Fibroblast of lung (primary cell): Measurements from ENCODE around the gene BRCA2. TPM values are rescaled to one million over a fixed set of nuclear protein-coding genes. Genes with fewer than 3 reads are reported as not detected.
"Not testable (repeated sequence)": the region's sequence is repeated elsewhere in the genome, so short reads cannot be mapped to it uniquely, and the experiment has no call there.

Source experiments
- DNase-seq, 2 donors: peaks; one replicate each; pipeline versions ENCODE4 v3.0.0 to v3.0.0-alpha.2; 2010; ENCODE audit warnings: low read depth in 2 of 2
- H2AFZ ChIP-seq: 2 replicates; pipeline ENCODE4 v1.5.1; 2012; ENCODE audit warnings: low read length, control low read depth, inconsistent platforms
- H3K27ac ChIP-seq: 2 replicates; pipeline ENCODE4 v1.5.1; 2011; ENCODE audit warnings: low read length, control low read depth; ENCODE audit not compliant: insufficient read depth
- H3K27me3 ChIP-seq: 2 replicates; pipeline ENCODE4 v1.5.1; 2011; ENCODE audit warnings: mild to moderate bottlenecking, low read length; ENCODE audit not compliant: control insufficient read depth, insufficient read depth
- H3K36me3 ChIP-seq: 2 replicates; pipeline ENCODE4 v1.5.1; 2011; ENCODE audit warnings: low read length; ENCODE audit not compliant: control insufficient read depth, insufficient read depth
- H3K4me1 ChIP-seq: 2 replicates; pipeline ENCODE4 v1.5.1; 2011; ENCODE audit warnings: low read length; ENCODE audit not compliant: control insufficient read depth, insufficient read depth; ENCODE audit errors: extremely low read depth
- H3K4me2 ChIP-seq: 2 replicates; pipeline ENCODE4 v1.5.1; 2011; ENCODE audit warnings: low read length, control low read depth; ENCODE audit not compliant: insufficient read depth; ENCODE audit errors: extremely low read depth
- H3K4me3 ChIP-seq, 4 experiments: fragments of 200-600 bp in 1 of 4; sonication (generic) in 1 of 4; replicated peaks in 1 of 4; 2 replicates each; pipeline ENCODE4 v1.5.1; 2011 to 2016; ENCODE audit warnings: low read length in 4 of 4, low read depth in 3 of 4, mild to moderate bottlenecking in 3 of 4, control low read depth in 2 of 4, inconsistent platforms in 1 of 4, mixed read lengths in 1 of 4; ENCODE audit not compliant: insufficient read depth in 1 of 4; ENCODE audit errors: control extremely low read depth in 1 of 4
- H3K79me2 ChIP-seq: 2 replicates; pipeline ENCODE4 v1.5.1; 2012; ENCODE audit warnings: mild to moderate bottlenecking, low read length, inconsistent platforms; ENCODE audit not compliant: control insufficient read depth, insufficient read depth
- H3K9ac ChIP-seq: 2 replicates; pipeline ENCODE4 v1.5.1; 2011; ENCODE audit warnings: mild to moderate bottlenecking, low read length, control low read depth; ENCODE audit not compliant: insufficient read depth
- H3K9me3 ChIP-seq: 2 replicates; pipeline ENCODE4 v1.5.1; 2012; ENCODE audit warnings: low read depth, low read length; ENCODE audit not compliant: control insufficient read depth, insufficient read depth
- H4K20me1 ChIP-seq: 2 replicates; pipeline ENCODE4 v1.5.1; 2011; ENCODE audit warnings: low read length; ENCODE audit not compliant: control insufficient read depth, insufficient read depth; ENCODE audit errors: extremely low read depth
- CTCF ChIP-seq, 2 donors: IDR thresholded peaks in 1 of 2; conservative IDR thresholded peaks in 1 of 2; 1 replicate in 1 of 2; 2 replicates in 1 of 2; pipeline ENCODE4 v1.5.1; 2011 to 2012; ENCODE audit warnings: low read length in 2 of 2, control low read depth in 1 of 2, inconsistent platforms in 1 of 2, low read depth in 1 of 2, mild to moderate bottlenecking in 1 of 2
- EZH2 ChIP-seq: IDR thresholded peaks from 2 replicates; pipeline ENCODE4 v1.5.1; 2012; ENCODE audit warnings: low read length, control low read depth, mild to moderate bottlenecking; ENCODE audit errors: missing control alignments
- polyA plus RNA-seq, 2 donors: library from polyadenylated mRNA; depleted of rRNA in 1 of 2; stranded (reverse) in 1 of 2; unstranded in 1 of 2; fragments of >200 nt; gene quantifications; 2 replicates each; pipeline ENCODE4 v1.2.1, GENCODE V29; 2011 to 2012; ENCODE audit warnings: missing spikeins in 1 of 2
- total RNA-seq: library from RNA; depleted of rRNA; stranded (reverse); fragments of >200 nt; gene quantifications from 2 replicates; pipeline ENCODE4 v1.2.1, GENCODE V29; 2014

Gene BRCA2
- total and polyA plus RNA-seq, 2 donors (not counting 1 experiment from before 2014, with no cell fraction given) = 2.0 to 4.5 TPM

DNA sequence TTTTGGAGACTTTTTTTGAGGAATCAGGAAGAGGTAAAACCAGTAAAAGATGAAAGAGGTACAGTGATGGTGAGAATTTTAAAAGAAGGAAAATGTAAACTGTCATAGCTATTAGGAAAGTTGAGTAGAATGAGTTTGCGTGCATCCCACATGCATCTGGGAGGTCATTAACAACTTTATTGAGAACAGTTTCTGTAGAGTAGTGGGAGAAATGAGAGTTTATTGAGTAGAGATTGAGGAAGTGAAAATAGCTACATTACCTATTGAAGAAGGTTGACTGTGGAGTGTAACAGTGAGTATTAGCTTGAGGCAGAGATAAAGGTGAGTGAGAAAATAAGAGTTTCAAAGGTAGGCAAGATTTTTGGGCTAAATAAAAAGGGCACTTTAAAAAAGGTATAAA is 38.7 kb downstream of the BRCA2 start:
- H3K9ac ChIP-seq = no peak overlapping the region
- no peaks in the 10 kb centered on the region for H3K4me1 ChIP-seq
- no peak for DNase-seq
- H3K79me2 ChIP-seq = no peaks in the 10 kb centered on the region
- no peak overlapping the region for H2AFZ ChIP-seq
- no peak overlapping the region for H3K4me3 ChIP-seq
- H3K4me2 ChIP-seq = no peak overlapping the region
- no peaks in the 10 kb centered on the region for H4K20me1 ChIP-seq
- H3K9me3 ChIP-seq = no peaks in the 10 kb centered on the region
- no peaks in the 10 kb centered on the region for H3K36me3 ChIP-seq
- no peak for TF ChIP-seq CTCF (conservative IDR thresholded peaks at IDR 0.05 in 1 of 2, IDR thresholded peaks at IDR 0.05 in 1 of 2; ENCODE audit: low read depth in 1 of 2, low read length in 2 of 2)
- TF ChIP-seq EZH2 = no peak
- no peaks in the 10 kb centered on the region for H3K27me3 ChIP-seq
- H3K27ac ChIP-seq = no peak overlapping the region

GRCh38 chr13:32355935-32356334 is 40.6 kb downstream of the BRCA2 start:
- H3K36me3 ChIP-seq, DNase-seq, H3K4me3 ChIP-seq, H3K27me3 ChIP-seq, H3K9me3 ChIP-seq, H3K79me2 ChIP-seq, H3K27ac ChIP-seq, H3K4me2 ChIP-seq, H2AFZ ChIP-seq, H3K4me1 ChIP-seq, H4K20me1 ChIP-seq, H3K9ac ChIP-seq: not testable (repeated sequence)

GRCh38 chr13:32362574-32362973 is 47.3 kb downstream of the BRCA2 start:
- DNase-seq = no peak
- no peaks in the 10 kb centered on the region for H3K9me3 ChIP-seq
- TF ChIP-seq CTCF (conservative IDR thresholded peaks at IDR 0.05 in 1 of 2, IDR thresholded peaks at IDR 0.05 in 1 of 2; ENCODE audit: low read depth in 1 of 2, low read length in 2 of 2) = no peak
- no peak for TF ChIP-seq EZH2
- H2AFZ ChIP-seq = no peak overlapping the region
- H3K79me2 ChIP-seq = no peaks in the 10 kb centered on the region
- H3K4me2 ChIP-seq = no peak overlapping the region
- H3K27me3 ChIP-seq = no peaks in the 10 kb centered on the region
- H3K4me1 ChIP-seq = no peaks in the 10 kb centered on the region
- H3K9ac ChIP-seq = no peak overlapping the region
- H3K36me3 ChIP-seq = no peaks in the 10 kb centered on the region
- no peak overlapping the region for H3K27ac ChIP-seq
- H4K20me1 ChIP-seq = no peaks in the 10 kb centered on the region
- H3K4me3 ChIP-seq = no peak overlapping the region
